K562 (cell line): ENCODE data around the gene TEX54. TPM values are rescaled to one million over a fixed set of nuclear protein-coding genes. Genes with fewer than 3 reads are reported as not detected.

Experiments used
- ARHGAP35 ChIP-seq: fragments of 450-650 bp; IDR thresholded peaks from 2 replicates; pipeline ENCODE4 v1.6.1; 2018; ENCODE audit not compliant: partially characterized antibody
- CHD2 ChIP-seq: IDR thresholded peaks from 2 replicates; pipeline ENCODE4 v1.6.1; 2011; ENCODE audit warnings: low read depth, low read length
- CREM ChIP-seq: IDR thresholded peaks from 2 replicates; pipeline ENCODE4 v1.6.1; 2014; ENCODE audit warnings: antibody characterized with exemption, low read depth
- DDX20 ChIP-seq: fragments of 450-650 bp; IDR thresholded peaks from 2 replicates; pipeline ENCODE4 v1.6.1; 2016; ENCODE audit warnings: missing genetic modification characterization, low read depth, mild to moderate bottlenecking, missing compliant biosample characterization, moderate library complexity
- FOSL1 ChIP-seq: fragments of 200-800 bp; sonication (Bioruptor generic); conservative IDR thresholded peaks from 2 replicates; pipeline ENCODE4 v1.6.1; 2016; ENCODE audit warnings: missing genetic modification characterization, missing compliant biosample characterization
- FOXJ3 ChIP-seq: sonication (generic); formaldehyde crosslinking; IDR thresholded peaks from 2 replicates; pipeline ENCODE4 v1.4.0; 2020; ENCODE audit warnings: mild to moderate bottlenecking, missing genetic modification reagents
- KAT8 ChIP-seq: fragments of 450-650 bp; IDR thresholded peaks from 2 replicates; pipeline ENCODE4 v1.6.1; 2016; ENCODE audit warnings: low read depth, mild to moderate bottlenecking
- NELFE ChIP-seq: IDR thresholded peaks from 2 replicates; pipeline ENCODE4 v1.6.1; 2011; ENCODE audit warnings: mild to moderate bottlenecking; ENCODE audit not compliant: insufficient read depth, insufficient read length
- RAD51 ChIP-seq: fragments of 450-650 bp; IDR thresholded peaks from 2 replicates; pipeline ENCODE4 v1.7.1; 2016; ENCODE audit warnings: low read depth, mild to moderate bottlenecking, borderline replicate concordance
- TAF1 ChIP-seq: IDR thresholded peaks from 2 replicates; pipeline ENCODE4 v1.6.1; 2011; ENCODE audit warnings: mild to moderate bottlenecking, low read length, moderate library complexity; ENCODE audit not compliant: insufficient read depth, control insufficient read depth, severe bottlenecking; ENCODE audit errors: extremely low read depth
- ZNF354B ChIP-seq: fragments of 250-450 bp; sonication (Bioruptor Pico); IDR thresholded peaks from 2 replicates; pipeline ENCODE4 v1.4.0; 2020
- ZNF76 ChIP-seq: fragments of 250-450 bp; sonication (Bioruptor Pico); IDR thresholded peaks from 2 replicates; pipeline ENCODE4 v1.4.0; 2020; ENCODE audit warnings: mild to moderate bottlenecking, moderate library complexity, borderline replicate concordance
- ZNF79 ChIP-seq: fragments of 250-450 bp; sonication (Bioruptor Pico); IDR thresholded peaks from 2 replicates; pipeline ENCODE4 v1.4.0; 2020; ENCODE audit warnings: low read depth, mild to moderate bottlenecking, moderate library complexity
- polyA plus RNA-seq, 8 experiments: library from polyadenylated mRNA; depleted of rRNA in 4 of 8; stranded (reverse) in 5 of 8; unstranded in 3 of 8; fragments of >200 nt; fragmentation: Nextera tagmentation in 2 of 8; fragmentation: Illumina TruSeq in 1 of 8; extraction: Ambion mirVana in 2 of 8; extraction: Trizol in 1 of 8; gene quantifications; 2 replicates each; pipeline versions ENCODE4 v1.2.1 to v1.2.3, GENCODE V29; 2011 to 2014; ENCODE audit warnings: inconsistent platforms in 1 of 8, missing spikeins in 1 of 8
- total RNA-seq, 7 experiments: library from RNA; depleted of rRNA in 6 of 7; stranded (reverse); fragments of >200 nt in 6 of 7; fragmentation: Illumina TruSeq in 2 of 7; extraction: Trizol in 2 of 7; gene quantifications; 2 replicates each; pipeline versions ENCODE4 v1.2.1 to v1.2.3, GENCODE V29; 2011 to 2021; ENCODE audit warnings: low replicate concordance in 1 of 7
- TF ChIP-seq, protein P1 (sequence below), 2 experiments: fragments of 450-650 bp in 1 of 2; IDR thresholded peaks; 2 replicates each; pipeline ENCODE4 v1.6.1; 2011 to 2017; ENCODE audit warnings: low read depth in 2 of 2, antibody characterized with exemption in 1 of 2, borderline replicate concordance in 1 of 2, low read length in 1 of 2, mild to moderate bottlenecking in 1 of 2, mixed read lengths in 1 of 2; ENCODE audit not compliant: control insufficient read depth in 1 of 2
- TF ChIP-seq, protein P2 (sequence below): fragments of 250-450 bp; sonication (Bioruptor Pico); IDR thresholded peaks from 2 replicates; pipeline ENCODE4 v1.8.0; 2022; ENCODE audit warnings: moderate library complexity, mild to moderate bottlenecking, inconsistent platforms
- TF ChIP-seq, protein P3 (sequence below): sonication (generic); formaldehyde crosslinking; IDR thresholded peaks from 2 replicates; pipeline ENCODE4 v1.5.0; 2020; ENCODE audit warnings: missing genetic modification reagents
- TF ChIP-seq, protein P4 (sequence below): fragments of 250-450 bp; sonication (Bioruptor Pico); IDR thresholded peaks from 2 replicates; pipeline ENCODE4 v1.5.0; 2020; ENCODE audit warnings: mild to moderate bottlenecking, borderline replicate concordance
- TF ChIP-seq, protein P5 (sequence below): fragments of 250-450 bp; sonication (Bioruptor Pico); IDR thresholded peaks from 2 replicates; pipeline ENCODE4 v1.5.0; 2021; ENCODE audit warnings: mild to moderate bottlenecking, borderline replicate concordance

TEX54 gene
- total and polyA plus RNA-seq, 9 of the 15 experiments (the other 6 are each of a cell fraction or from before 2014, with no cell fraction given) = not detected

DNA sequence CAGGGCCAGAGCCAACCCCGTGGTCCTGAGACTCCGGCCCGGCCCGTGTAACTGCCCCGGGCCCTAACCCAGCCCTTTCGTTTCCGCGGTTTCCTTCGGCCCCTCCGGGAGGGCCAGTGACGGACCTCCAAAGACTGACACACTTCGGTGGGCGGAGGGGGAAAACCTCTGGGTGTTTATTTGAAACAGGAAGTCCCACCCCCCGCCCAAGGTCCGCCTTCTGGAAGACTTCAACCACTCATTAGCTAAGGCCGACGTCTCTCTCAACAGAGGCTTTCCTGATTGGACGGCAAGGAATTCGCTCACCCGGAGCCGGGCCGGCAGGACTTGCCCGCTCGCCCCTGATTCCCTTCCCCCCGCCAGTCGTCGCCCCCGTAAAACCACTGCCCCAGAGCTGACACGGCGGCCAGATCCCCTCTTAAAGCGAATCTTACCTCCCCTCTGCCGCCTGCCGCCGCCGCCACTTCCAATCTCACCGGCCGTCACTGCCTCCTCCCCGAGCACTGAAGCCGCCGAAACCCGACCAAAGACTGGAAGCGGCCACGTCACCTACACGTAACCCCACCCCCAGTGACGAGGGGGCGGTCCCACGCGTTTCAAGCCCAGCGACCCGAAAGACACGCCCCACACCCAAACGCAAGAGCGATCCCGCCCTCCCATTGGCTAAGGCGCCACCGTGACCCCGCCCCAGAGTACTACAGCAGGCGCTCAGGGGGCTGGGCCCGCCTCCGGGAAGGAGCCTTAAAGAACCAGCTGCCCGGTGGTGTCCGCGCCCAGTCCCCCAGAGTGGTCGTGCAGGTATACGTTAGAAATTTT lies 913 bp downstream of the TEX54 start, which contains the start of gene STX5 (continued):
- TF ChIP-seq CREM = peak; percentile 95
- TF ChIP-seq, protein P1, sequence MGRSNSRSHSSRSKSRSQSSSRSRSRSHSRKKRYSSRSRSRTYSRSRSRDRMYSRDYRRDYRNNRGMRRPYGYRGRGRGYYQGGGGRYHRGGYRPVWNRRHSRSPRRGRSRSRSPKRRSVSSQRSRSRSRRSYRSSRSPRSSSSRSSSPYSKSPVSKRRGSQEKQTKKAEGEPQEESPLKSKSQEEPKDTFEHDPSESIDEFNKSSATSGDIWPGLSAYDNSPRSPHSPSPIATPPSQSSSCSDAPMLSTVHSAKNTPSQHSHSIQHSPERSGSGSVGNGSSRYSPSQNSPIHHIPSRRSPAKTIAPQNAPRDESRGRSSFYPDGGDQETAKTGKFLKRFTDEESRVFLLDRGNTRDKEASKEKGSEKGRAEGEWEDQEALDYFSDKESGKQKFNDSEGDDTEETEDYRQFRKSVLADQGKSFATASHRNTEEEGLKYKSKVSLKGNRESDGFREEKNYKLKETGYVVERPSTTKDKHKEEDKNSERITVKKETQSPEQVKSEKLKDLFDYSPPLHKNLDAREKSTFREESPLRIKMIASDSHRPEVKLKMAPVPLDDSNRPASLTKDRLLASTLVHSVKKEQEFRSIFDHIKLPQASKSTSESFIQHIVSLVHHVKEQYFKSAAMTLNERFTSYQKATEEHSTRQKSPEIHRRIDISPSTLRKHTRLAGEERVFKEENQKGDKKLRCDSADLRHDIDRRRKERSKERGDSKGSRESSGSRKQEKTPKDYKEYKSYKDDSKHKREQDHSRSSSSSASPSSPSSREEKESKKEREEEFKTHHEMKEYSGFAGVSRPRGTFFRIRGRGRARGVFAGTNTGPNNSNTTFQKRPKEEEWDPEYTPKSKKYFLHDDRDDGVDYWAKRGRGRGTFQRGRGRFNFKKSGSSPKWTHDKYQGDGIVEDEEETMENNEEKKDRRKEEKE (IDR thresholded peaks at IDR 0.05; ENCODE audit: borderline replicate concordance in 1 of 2, control insufficient read depth in 1 of 2, low read depth in 2 of 2, low read length in 1 of 2) = no peak
- no peak for TF ChIP-seq ZNF354B (CRISPR knock-in tag)
- no peak for TF ChIP-seq ZNF76
- no peak for TF ChIP-seq DDX20 (tag)
- no peak for TF ChIP-seq NELFE
- TF ChIP-seq, protein P2, sequence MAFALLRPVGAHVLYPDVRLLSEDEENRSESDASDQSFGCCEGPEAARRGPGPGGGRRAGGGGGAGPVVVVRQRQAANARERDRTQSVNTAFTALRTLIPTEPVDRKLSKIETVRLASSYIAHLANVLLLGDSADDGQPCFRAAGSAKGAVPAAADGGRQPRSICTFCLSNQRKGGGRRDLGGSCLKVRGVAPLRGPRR (CRISPR knock-in tag) = no peak
- TF ChIP-seq ARHGAP35 = no peak
- TF ChIP-seq FOXJ3 (CRISPR knock-in tag) = no peak
- TF ChIP-seq CHD2 = peak; percentile 85
- no peak for TF ChIP-seq ZNF79 (CRISPR knock-in tag)
- TF ChIP-seq FOSL1 (tag) = peak; percentile 68
- TF ChIP-seq TAF1 = peak; percentile 90
- no peak for TF ChIP-seq KAT8
- TF ChIP-seq, protein P3, sequence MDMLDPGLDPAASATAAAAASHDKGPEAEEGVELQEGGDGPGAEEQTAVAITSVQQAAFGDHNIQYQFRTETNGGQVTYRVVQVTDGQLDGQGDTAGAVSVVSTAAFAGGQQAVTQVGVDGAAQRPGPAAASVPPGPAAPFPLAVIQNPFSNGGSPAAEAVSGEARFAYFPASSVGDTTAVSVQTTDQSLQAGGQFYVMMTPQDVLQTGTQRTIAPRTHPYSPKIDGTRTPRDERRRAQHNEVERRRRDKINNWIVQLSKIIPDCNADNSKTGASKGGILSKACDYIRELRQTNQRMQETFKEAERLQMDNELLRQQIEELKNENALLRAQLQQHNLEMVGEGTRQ (CRISPR knock-in tag) = peak; percentile 66
- TF ChIP-seq RAD51 = peak; percentile 35; the same call in 1 of the 2 replicates
- TF ChIP-seq, protein P4, sequence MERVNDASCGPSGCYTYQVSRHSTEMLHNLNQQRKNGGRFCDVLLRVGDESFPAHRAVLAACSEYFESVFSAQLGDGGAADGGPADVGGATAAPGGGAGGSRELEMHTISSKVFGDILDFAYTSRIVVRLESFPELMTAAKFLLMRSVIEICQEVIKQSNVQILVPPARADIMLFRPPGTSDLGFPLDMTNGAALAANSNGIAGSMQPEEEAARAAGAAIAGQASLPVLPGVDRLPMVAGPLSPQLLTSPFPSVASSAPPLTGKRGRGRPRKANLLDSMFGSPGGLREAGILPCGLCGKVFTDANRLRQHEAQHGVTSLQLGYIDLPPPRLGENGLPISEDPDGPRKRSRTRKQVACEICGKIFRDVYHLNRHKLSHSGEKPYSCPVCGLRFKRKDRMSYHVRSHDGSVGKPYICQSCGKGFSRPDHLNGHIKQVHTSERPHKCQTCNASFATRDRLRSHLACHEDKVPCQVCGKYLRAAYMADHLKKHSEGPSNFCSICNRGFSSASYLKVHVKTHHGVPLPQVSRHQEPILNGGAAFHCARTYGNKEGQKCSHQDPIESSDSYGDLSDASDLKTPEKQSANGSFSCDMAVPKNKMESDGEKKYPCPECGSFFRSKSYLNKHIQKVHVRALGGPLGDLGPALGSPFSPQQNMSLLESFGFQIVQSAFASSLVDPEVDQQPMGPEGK (CRISPR knock-in tag) = no peak
- TF ChIP-seq, protein P5, sequence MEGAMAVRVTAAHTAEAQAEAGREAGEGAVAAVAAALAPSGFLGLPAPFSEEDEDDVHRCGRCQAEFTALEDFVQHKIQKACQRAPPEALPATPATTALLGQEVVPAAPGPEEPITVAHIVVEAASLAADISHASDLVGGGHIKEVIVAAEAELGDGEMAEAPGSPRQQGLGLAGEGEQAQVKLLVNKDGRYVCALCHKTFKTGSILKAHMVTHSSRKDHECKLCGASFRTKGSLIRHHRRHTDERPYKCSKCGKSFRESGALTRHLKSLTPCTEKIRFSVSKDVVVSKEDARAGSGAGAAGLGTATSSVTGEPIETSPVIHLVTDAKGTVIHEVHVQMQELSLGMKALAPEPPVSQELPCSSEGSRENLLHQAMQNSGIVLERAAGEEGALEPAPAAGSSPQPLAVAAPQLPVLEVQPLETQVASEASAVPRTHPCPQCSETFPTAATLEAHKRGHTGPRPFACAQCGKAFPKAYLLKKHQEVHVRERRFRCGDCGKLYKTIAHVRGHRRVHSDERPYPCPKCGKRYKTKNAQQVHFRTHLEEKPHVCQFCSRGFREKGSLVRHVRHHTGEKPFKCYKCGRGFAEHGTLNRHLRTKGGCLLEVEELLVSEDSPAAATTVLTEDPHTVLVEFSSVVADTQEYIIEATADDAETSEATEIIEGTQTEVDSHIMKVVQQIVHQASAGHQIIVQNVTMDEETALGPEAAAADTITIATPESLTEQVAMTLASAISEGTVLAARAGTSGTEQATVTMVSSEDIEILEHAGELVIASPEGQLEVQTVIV = no peak
